Esophagus muscularis mucosa (tissue), 4 donors: ENCODE data around the gene SPI1. TPM values are rescaled to one million over a fixed set of nuclear protein-coding genes. Genes with fewer than 3 reads are reported as not detected.

Source experiments
- DNase-seq: peaks from one replicate; pipeline ENCODE4 v3.0.0-alpha.2; 2017; ENCODE audit errors: extremely low spot score
- H3K27ac ChIP-seq, 4 donors: fragments of 200-600 bp; sonication (generic); replicated peaks in 1 of 4; 1 replicate in 3 of 4; 2 replicates in 1 of 4; pipeline ENCODE4 v1.5.1; 2016 to 2019; ENCODE audit warnings: mild to moderate bottlenecking in 1 of 4
- H3K27me3 ChIP-seq, 4 donors: fragments of 200-600 bp; sonication (generic); one replicate each; pipeline versions ENCODE4 v1.5.1 to v1.6.0; 2016 to 2019
- H3K36me3 ChIP-seq, 4 donors: fragments of 200-600 bp; sonication (generic); one replicate each; pipeline ENCODE4 v1.5.1; 2016 to 2019
- H3K4me1 ChIP-seq, 4 donors: fragments of 200-600 bp; sonication (generic); one replicate each; pipeline ENCODE4 v1.5.1; 2016 to 2019
- H3K4me3 ChIP-seq, 4 donors: fragments of 200-600 bp; sonication (generic); 1 replicate in 2 of 4; 2 replicates in 2 of 4; pipeline ENCODE4 v1.5.1; 2016 to 2019; ENCODE audit warnings: mild to moderate bottlenecking in 4 of 4, moderate library complexity in 1 of 4
- H3K9me3 ChIP-seq, 4 donors: fragments of 200-600 bp; sonication (generic); 1 replicate in 3 of 4; 2 replicates in 1 of 4; pipeline ENCODE4 v1.5.1; 2016 to 2019
- CTCF ChIP-seq, 3 experiments: fragments of 200-600 bp in 2 of 3; fragments of 450-650 bp in 1 of 3; sonication (generic) in 2 of 3; IDR thresholded peaks; one replicate each; pipeline ENCODE4 v1.5.1; 2017 to 2019; ENCODE audit warnings: antibody characterized with exemption in 3 of 3, mild to moderate bottlenecking in 2 of 3, moderate library complexity in 1 of 3
- EP300 ChIP-seq: sonication (generic); formaldehyde crosslinking; IDR thresholded peaks from one replicate; pipeline ENCODE4 v1.6.1; 2017; ENCODE audit warnings: antibody characterized with exemption
- POLR2A ChIP-seq: fragments of 450-650 bp; IDR thresholded peaks from one replicate; pipeline ENCODE4 v1.6.1; 2017; ENCODE audit warnings: antibody characterized with exemption, moderate library complexity, mild to moderate bottlenecking, low read depth
- POLR2AphosphoS5 ChIP-seq, 2 donors: sonication (generic); formaldehyde crosslinking; IDR thresholded peaks; one replicate each; pipeline ENCODE4 v1.6.1; 2017; ENCODE audit warnings: antibody characterized with exemption in 2 of 2
- WGBS: methylation state at CpG from one replicate; pipeline ENCODE4 v1.1.5; 2018; 5-methylcytosine and 5-hydroxymethylcytosine counted together
- intact Hi-C: fragments of 100-400 bp; cut with DNase I; formaldehyde crosslinking; loops from one replicate; pipeline ENCODE4 v1.15.1; 2023
- total RNA-seq, 4 donors: library from RNA; depleted of rRNA; stranded (reverse); fragments of >200 nt; gene quantifications; one replicate each; pipeline versions ENCODE4 v1.1.0 to v1.2.1, GENCODE V29; 2016

The SPI1 gene
- total RNA-seq, 4 donors from 2014 or later = 17.6 to 34.6 (median 20.5) TPM

- Histone ChIP-seq H3K27ac (no peak overlapping the region), H3K36me3 (peaks cover 9 to 54% (median 15%) of the 10 kb centered on the region in 4 donors), H3K9me3 (no peaks in the 10 kb centered on the region), H3K4me3 (no peak overlapping the region), H3K4me1 (peaks cover 17 to 27% (median 21%) of the 10 kb centered on the region in 4 donors), H3K27me3 (no peaks in the 10 kb centered on the region)
- intact Hi-C loops = no loop called here
- TF ChIP-seq POLR2AphosphoS5 (IDR thresholded peaks at IDR 0.05) (no peak), POLR2A (no peak), EP300 (no peak), CTCF (IDR thresholded peaks at IDR 0.05) (no peak)
- WGBS = 92% methylated on average over 13 of the region's 13 CpGs
- DNase-seq = no peak
Measured at GRCh38 chr11:47327025-47327424, 51.3 kb downstream of the SPI1 start.

GRCh38 chr11:47326198-47326597 is 52.1 kb downstream of the SPI1 start:
- no peak overlapping the region for H3K4me3 ChIP-seq
- TF ChIP-seq CTCF (IDR thresholded peaks at IDR 0.05) (no peak), POLR2AphosphoS5 (IDR thresholded peaks at IDR 0.05) (no peak), EP300 (no peak), POLR2A (no peak)
- intact Hi-C loops = no loop called here
- no peaks in the 10 kb centered on the region for H3K27me3 ChIP-seq
- 96% methylated on average over 10 of the region's 12 CpGs for WGBS
- peaks cover 17 to 20% (median 19%) of the 10 kb centered on the region in 4 donors for H3K4me1 ChIP-seq
- H3K27ac ChIP-seq = no peak overlapping the region
- peaks cover under 1 to 54% (median 13%) of the 10 kb centered on the region in 4 donors for H3K36me3 ChIP-seq
- no peak for DNase-seq
- H3K9me3 ChIP-seq = no peaks in the 10 kb centered on the region

GRCh38 chr11:47325271-47326041 is 52.9 kb downstream of the SPI1 start:
- Histone ChIP-seq H3K27me3 (no peaks in the 10 kb centered on the region), H3K4me1 (peaks cover 14 to 18% (median 16%) of the 10 kb centered on the region in 4 donors), H3K27ac (no peak overlapping the region), H3K9me3 (no peaks in the 10 kb centered on the region), H3K36me3 (peaks cover 0 to 54% (median 12%) of the 10 kb centered on the region in 4 donors), H3K4me3 (no peak overlapping the region)
- TF ChIP-seq CTCF (IDR thresholded peaks at IDR 0.05) (no peak), POLR2A (no peak), POLR2AphosphoS5 (IDR thresholded peaks at IDR 0.05) (no peak), EP300 (no peak)
- intact Hi-C loops = no loop called here
- WGBS = 82% methylated on average over 15 of the region's 15 CpGs
- no peak for DNase-seq

- intact Hi-C loops = no loop called here
- Histone ChIP-seq H3K27me3 (no peaks in the 10 kb centered on the region), H3K9me3 (no peaks in the 10 kb centered on the region), H3K36me3 (peaks cover under 1 to 51% (median 16%) of the 10 kb centered on the region in 4 donors), H3K4me3 (no peak overlapping the region), H3K27ac (no peak overlapping the region), H3K4me1 (peaks cover 5 to 8% (median 6%) of the 10 kb centered on the region in 4 donors)
- DNase-seq = no peak
- 87% methylated on average over 3 of the region's 12 CpGs for WGBS
- TF ChIP-seq CTCF (IDR thresholded peaks at IDR 0.05) (no peak), POLR2AphosphoS5 (IDR thresholded peaks at IDR 0.05) (no peak), POLR2A (no peak), EP300 (no peak)
Measured at GRCh38 chr11:47324520-47324919, 53.8 kb downstream of the SPI1 start.
